Fibroblast of skin of left biceps (primary cell): Measurements from ENCODE around the gene GAL.

Experiments
- DNase-seq, 2 experiments: peaks; one replicate each; pipeline ENCODE4 v3.0.0-alpha.2; 2013; ENCODE audit warnings: low read depth in 2 of 2

GAL gene

GRCh38 chr11:68680541-68681231, 3.7 kb upstream of the GAL start:
- DNase-seq, result no peak

- DNase-seq, result no peak
Measured at GRCh38 chr11:68682531-68682961, 1.8 kb upstream of the GAL start.

DNA sequence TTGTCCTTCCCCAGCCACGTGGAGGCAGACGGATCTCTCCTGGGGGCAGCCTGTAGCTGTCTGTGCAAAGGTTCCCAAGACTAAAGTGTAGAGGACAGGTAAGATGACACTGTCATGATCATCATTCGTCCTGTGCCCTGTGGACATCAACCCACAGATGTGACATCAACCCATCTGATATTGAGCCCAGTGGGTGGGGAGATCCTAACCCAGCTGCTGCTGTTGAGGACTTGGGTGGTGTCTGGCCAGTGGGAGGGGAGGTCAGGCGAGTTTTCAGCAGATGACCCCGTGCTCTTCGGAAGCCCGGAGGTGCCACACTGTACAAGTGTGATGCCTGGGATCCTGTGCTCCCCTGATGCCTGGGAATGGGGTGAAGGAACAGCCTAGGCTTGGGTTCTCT, 1.2 kb upstream of the GAL start:
- no peak for DNase-seq

DNA sequence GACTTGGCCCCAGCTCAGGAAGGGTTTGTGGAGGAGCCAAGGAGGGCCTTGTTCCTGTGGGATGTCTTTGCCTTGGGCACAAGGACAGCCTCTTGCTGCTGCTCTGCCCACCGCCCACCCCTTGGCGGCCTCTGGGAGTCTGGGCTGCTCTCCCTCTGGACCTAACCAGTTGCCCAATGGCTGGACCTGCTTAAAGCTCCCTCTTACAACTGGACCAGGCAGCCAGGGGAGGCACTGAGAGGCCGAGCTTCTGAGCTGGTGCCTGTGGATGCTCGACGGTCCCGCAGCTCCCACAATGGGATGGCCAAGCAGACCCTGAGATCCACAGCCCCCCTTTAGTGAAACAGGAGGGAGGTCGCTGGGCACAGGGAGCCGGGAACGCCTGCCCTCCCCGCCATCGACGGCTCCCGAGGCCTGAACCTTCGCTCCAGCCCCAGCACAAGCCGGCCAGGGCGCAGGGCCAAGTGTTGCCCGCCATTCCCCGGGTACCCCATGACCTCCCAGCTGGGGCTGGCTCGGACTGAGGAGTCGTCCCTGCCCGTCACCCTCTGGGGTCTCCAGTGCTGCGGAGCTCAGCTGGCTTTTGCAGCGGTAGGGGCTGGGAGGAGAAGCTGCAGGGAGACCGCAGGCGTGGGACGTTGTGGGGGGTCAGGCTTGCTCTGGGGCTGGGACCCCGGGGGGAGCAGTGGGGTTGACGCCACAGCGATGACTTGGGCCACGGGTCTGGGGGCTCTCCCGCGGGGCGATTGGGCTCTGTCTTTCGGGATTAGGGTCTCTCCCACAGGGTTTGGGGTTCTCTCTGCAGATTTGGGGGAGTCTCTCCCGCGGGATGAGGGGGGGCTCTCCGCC, 584 bp upstream of the GAL start:
- no peak for DNase-seq

GRCh38 chr11:68685656-68686380, 1.5 kb downstream of the GAL start:
- no peak for DNase-seq

- DNase-seq, result no peak
Measured at GRCh38 chr11:68686486-68686885, 2.1 kb downstream of the GAL start.

- DNase-seq, result no peak
Measured at GRCh38 chr11:68687311-68687710, 3.0 kb downstream of the GAL start.

- DNase-seq, result no peak
Measured at GRCh38 chr11:68687986-68688385, 3.6 kb downstream of the GAL start.

GRCh38 chr11:68688881-68689280, 4.5 kb downstream of the GAL start:
- no peak for DNase-seq

- DNase-seq, result no peak
Measured at GRCh38 chr11:68689737-68690625, 5.6 kb downstream of the GAL start.

DNA sequence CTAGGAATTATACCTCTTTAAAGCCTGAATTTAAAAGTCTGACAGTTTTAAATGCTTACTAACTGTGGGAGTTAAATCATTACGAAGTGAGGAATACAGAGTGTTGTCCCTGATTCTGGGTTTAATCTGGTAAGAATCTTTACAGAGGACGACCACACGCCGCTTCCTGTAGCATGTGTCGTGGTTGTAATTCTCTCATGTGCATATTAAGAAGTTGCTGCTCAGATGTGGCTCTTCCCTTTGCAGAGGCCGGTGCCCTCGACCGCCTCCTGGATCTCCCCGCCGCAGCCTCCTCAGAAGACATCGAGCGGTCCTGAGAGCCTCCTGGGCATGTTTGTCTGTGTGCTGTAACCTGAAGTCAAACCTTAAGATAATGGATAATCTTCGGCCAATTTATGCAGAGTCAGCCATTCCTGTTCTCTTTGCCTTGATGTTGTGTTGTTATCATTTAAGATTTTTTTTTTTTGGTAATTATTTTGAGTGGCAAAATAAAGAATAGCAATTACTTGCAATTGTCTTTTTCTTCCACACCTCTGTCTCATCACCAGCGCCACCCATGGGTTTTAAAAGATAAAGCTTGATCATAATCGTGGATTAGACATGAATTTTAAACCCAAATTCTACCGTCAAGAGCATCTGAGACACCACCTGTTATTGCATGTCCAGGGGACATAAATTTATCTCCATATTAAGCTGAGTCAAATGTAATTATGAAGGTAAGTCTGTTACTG, 6.5 kb downstream of the GAL start:
- no peak for DNase-seq

DNA sequence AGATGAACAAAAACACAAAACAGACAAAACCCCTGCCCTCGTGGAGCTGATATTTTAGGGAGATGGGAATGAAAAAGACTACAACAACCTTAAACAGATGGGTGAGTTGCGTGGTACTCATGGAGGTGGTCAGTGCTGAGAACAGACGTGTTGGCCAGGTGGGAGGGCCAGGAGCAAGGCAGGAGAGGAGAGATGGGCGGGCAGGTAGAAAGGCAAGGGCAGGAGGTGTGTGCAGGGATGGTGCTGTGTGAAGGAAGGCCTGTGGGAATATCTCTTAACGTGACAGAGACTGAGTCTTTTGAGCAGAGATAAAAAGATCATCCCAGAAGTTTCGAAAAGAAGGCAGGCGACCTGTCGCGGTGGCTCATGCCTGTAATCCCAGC, 7.0 kb downstream of the GAL start:
- DNase-seq, result no peak

DNA sequence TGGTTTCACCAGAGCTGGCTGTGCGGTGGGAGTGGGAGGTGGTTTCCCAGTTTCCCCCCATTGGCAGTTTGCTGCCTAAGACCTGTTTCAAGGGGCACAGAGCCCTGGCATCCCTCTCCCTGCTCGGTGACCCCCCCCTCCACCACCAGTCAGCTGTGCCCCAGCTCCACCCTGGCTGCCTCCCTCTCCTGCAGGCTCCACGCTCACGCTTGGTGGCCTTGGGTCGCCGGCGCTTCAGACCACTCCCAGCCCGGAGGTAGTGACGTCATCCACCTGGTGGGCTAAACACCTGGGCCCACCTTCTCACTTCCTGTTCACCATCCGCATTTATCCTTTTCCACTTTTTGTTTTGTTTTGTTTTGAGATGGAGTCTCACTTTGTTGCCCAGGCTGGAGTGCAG, 7.8 kb downstream of the GAL start:
- DNase-seq, result no peak

DNA sequence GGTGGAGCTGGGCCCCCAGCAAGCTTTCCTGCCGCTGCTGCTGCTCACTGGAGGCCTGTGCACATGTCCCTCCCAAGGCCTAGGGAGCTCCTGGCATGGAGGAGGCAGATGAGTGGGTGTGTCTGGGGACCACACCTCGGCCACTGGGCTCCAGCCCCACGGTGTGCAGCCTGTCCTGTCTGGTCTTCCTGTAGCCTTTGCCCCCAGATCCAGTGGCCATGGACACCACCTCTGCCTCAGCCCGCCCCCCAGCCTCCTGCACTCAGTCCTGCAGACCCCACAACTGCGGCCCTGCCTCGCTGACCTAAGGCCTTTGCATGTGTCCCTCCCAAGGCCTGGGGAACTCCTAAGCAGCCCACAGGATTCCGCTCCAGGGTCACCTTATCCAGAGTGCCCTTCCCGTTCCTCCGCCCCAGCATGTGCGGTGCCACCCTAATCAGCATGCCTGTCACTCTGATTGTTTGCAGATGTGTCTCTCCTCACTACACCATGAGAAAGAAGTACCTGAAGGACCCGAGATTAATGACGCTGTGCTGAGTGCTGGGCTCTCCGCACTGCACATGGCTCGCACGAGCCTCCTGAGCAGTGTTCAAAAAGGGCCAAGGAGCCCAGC, 8.6 kb downstream of the GAL start:
- DNase-seq, result no peak

- no peak for DNase-seq
Measured at GRCh38 chr11:68693484-68693882, 9.1 kb downstream of the GAL start.

GRCh38 chr11:68694431-68695297, 10.3 kb downstream of the GAL start:
- DNase-seq, result no peak

- no peak for DNase-seq
Measured at GRCh38 chr11:68695531-68695930, 11.2 kb downstream of the GAL start.

GRCh38 chr11:68698993-68699392, 14.6 kb downstream of the GAL start:
- no peak for DNase-seq

- no peak for DNase-seq
Measured at GRCh38 chr11:68704887-68705286, 20.5 kb downstream of the GAL start.

GRCh38 chr11:68707527-68707926, 23.2 kb downstream of the GAL start:
- no peak for DNase-seq
